ENCODE results near the gene PAQR9.

DNA sequence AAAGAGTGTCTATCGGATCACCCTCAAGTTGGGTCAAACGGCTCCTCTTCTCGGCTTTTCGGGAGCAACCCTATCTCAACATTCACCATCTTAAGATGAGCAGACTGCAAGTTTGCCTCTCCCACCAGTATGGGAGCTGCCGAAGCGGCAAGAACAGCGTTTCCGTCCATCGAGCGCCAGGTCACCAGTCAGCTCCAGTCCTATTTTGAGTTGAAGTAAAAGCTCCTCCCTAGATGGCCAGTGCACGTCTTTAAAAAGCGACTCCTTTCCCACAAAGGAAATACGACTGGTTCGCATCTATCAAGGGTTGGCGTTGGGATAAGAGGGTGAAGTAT lies 37.5 kb upstream of the PAQR9 start:
- no peak for TF ChIP-seq POLR2A (IDR thresholded peaks at IDR 0.05)
- TF ChIP-seq, protein P1, sequence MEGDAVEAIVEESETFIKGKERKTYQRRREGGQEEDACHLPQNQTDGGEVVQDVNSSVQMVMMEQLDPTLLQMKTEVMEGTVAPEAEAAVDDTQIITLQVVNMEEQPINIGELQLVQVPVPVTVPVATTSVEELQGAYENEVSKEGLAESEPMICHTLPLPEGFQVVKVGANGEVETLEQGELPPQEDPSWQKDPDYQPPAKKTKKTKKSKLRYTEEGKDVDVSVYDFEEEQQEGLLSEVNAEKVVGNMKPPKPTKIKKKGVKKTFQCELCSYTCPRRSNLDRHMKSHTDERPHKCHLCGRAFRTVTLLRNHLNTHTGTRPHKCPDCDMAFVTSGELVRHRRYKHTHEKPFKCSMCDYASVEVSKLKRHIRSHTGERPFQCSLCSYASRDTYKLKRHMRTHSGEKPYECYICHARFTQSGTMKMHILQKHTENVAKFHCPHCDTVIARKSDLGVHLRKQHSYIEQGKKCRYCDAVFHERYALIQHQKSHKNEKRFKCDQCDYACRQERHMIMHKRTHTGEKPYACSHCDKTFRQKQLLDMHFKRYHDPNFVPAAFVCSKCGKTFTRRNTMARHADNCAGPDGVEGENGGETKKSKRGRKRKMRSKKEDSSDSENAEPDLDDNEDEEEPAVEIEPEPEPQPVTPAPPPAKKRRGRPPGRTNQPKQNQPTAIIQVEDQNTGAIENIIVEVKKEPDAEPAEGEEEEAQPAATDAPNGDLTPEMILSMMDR (IDR thresholded peaks at IDR 0.05) = no peak

All from heart left ventricle (tissue), 13 donors.